Keratinocyte (primary cell): ENCODE measurements around the gene HAUS1.

Experiments used
- EZH2 ChIP-seq: IDR thresholded peaks from one replicate; pipeline ENCODE4 v1.6.1; 2012; ENCODE audit warnings: inconsistent platforms, mild to moderate bottlenecking, low read length, moderate library complexity
- TF ChIP-seq, protein P1 (sequence below), 3 experiments: IDR thresholded peaks in 1 of 3; conservative IDR thresholded peaks in 1 of 3; optimal IDR thresholded peaks in 1 of 3; 2 replicates in 2 of 3; 3 replicates in 1 of 3; pipeline versions ENCODE3 to v1.5.1; 2011; ENCODE audit warnings: low read length in 3 of 3, mild to moderate bottlenecking in 3 of 3, moderate library complexity in 2 of 3, control low read depth in 1 of 3, inconsistent platforms in 1 of 3; ENCODE audit not compliant: insufficient read depth in 2 of 3; ENCODE audit errors: extremely low read depth in 1 of 3

DNA sequence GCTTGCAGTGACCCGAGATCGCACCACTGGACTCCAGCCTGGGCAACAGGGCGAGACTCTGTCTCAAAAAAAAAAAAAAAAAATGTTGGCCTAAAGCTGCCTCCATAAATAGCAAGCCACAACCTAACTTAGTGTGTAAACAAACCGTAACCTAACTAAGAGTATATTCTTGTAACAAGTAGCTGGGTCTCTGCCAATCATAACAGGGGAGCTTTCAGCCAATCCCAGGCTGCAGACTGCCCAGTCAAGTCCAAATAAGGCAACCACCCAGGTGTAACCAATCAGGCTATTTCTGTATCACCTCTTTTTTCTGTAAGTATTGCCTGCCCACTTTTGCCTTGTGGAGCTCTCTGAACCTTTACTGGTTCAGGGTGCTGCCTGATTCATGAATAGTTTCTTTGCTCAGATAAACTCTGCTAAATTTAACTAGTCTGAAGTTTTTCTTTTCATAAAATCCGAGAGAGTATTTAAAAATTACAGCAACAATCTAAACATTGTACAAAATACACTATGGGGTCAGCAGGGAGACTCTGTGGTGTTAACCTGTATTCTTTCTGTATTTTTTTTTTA lies 36.7 kb upstream of the HAUS1 start:
- TF ChIP-seq EZH2, result no peak
- TF ChIP-seq, protein P1, sequence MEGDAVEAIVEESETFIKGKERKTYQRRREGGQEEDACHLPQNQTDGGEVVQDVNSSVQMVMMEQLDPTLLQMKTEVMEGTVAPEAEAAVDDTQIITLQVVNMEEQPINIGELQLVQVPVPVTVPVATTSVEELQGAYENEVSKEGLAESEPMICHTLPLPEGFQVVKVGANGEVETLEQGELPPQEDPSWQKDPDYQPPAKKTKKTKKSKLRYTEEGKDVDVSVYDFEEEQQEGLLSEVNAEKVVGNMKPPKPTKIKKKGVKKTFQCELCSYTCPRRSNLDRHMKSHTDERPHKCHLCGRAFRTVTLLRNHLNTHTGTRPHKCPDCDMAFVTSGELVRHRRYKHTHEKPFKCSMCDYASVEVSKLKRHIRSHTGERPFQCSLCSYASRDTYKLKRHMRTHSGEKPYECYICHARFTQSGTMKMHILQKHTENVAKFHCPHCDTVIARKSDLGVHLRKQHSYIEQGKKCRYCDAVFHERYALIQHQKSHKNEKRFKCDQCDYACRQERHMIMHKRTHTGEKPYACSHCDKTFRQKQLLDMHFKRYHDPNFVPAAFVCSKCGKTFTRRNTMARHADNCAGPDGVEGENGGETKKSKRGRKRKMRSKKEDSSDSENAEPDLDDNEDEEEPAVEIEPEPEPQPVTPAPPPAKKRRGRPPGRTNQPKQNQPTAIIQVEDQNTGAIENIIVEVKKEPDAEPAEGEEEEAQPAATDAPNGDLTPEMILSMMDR (optimal IDR thresholded peaks at IDR 0.05 in 1 of 3, IDR thresholded peaks at IDR 0.05 in 1 of 3, conservative IDR thresholded peaks at IDR 0.05 in 1 of 3; ENCODE audit: extremely low read depth in 1 of 3, insufficient read depth in 2 of 3, low read length in 3 of 3), result no peak
